ENCODE results near the gene SCG5.
"Not testable (repeated sequence)": the region's sequence is repeated elsewhere in the genome, so short reads cannot be mapped to it uniquely, and the experiment has no call there.

Gene SCG5, protein sequence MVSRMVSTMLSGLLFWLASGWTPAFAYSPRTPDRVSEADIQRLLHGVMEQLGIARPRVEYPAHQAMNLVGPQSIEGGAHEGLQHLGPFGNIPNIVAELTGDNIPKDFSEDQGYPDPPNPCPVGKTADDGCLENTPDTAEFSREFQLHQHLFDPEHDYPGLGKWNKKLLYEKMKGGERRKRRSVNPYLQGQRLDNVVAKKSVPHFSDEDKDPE

GRCh38 chr15:32641517-32642059, at the start of gene SCG5:
Gene SCG5, plus strand, starts transcription at chr15:32641710. Its CDS starts 1,883 bp downstream, at chr15:32643593.
- DNase-seq: peak; percentile 83

- not testable (repeated sequence) for DNase-seq
These were observed 48.4 kb upstream of the SCG5 start, which contains the start of gene GOLGA8N for GRCh38 chr15:32593151-32593550. Gene GOLGA8N, plus strand, starts transcription at chr15:32593456.

DNA sequence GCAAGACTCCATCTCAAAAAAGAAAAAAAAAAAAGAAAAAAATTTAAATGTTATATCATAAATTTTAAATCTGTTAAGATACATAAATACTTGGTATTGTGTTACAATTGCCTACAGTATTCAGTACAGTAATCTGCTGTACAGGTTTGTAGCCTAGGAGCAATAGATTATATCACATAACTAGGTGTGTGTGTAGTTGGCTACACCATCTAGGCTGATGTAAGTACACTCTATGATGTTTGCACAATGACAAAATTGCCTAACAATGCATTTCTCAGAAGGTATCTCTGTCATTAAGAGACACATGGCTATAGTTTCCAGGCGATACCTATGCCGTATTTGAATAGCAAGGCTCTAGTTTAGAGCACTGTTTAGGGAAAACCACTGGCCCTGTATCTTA, 32.0 kb upstream of the SCG5 start:
- not testable (repeated sequence) for DNase-seq

GRCh38 chr15:32610719-32611118, 30.8 kb upstream of the SCG5 start:
- not testable (repeated sequence) for DNase-seq

DNA sequence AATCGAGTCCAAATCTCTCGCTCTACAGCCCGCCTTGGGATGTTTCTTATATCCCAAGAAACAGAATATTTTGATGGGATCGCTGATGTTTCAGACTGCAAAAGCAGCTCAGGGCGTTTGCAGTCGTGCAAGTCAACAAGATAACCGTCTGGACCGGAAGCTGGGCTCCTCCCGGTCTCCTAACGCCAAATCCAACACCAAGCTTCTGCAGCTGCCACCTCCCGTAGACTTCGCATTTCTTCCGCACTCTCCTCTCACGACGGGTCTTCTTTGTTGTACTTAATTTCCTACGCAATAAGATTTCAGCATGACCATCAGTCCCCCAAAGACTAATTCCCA, 26.8 kb upstream of the SCG5 start:
- not testable (repeated sequence) for DNase-seq

- DNase-seq: not testable (repeated sequence)
These were observed 26.2 kb upstream of the SCG5 start, which contains the start of gene ARHGAP11A for GRCh38 chr15:32615051-32615870. Gene ARHGAP11A, plus strand, starts transcription at chr15:32615504. Its CDS starts 708 bp downstream, at chr15:32616212.

DNA sequence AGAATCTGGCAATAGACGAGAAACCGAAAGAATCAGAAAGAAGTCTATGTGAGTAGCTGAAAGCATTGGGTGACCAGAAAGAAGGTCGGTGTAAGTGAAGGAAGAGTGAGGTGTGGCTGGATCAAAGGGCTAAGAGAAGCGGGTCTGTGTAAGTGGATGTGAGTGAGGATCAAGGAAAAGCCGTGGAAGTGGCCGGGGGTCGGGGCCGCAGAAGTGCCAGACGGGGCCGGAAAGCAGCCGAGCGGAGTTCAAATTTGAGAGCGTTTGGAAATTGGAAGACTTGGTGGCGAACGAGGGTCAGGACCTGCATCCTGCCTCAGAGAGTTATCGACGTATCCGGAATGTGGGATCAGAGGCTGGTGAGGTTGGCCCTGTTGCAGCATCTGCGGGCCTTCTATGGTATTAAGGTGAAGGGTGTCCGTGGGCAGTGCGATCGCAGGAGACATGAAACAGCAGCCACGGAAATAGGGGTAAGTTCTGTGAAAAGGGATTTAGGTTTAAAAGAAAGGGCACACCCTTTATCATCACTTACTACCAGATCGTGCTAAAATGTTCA, 25.6 kb upstream of the SCG5 start:
- not testable (repeated sequence) for DNase-seq

- no peak for DNase-seq
These were observed 5.1 kb upstream of the SCG5 start for GRCh38 chr15:32636410-32636809.

DNA sequence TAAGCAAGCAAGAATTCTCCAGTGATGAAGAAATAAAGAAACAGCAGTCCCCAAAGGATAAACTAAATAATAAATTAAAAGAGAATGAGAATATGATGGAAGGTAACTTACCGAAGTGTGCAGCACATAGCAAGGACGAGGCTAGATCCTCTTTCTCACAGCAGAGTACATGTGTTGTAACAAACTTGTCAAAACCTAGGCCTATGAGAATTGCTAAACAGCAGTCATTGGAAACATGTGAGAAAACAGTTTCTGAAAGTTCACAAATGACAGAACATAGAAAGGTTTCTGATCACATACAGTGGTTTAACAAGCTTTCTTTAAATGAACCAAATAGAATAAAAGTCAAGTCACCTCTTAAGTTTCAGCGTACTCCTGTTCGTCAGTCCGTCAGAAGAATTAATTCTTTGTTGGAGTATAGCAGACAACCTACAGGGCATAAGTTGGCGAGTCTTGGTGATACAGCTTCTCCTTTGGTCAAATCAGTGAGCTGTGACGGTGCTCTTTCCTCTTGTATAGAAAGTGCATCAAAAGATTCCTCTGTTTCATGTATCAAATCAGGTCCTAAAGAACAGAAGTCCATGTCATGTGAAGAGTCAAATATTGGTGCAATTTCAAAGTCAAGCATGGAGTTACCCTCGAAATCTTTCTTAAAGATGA, 4.5 kb upstream of the SCG5 start:
- no peak for DNase-seq

- no peak for DNase-seq
These were observed 3.8 kb upstream of the SCG5 start for GRCh38 chr15:32637704-32638103.

DNA sequence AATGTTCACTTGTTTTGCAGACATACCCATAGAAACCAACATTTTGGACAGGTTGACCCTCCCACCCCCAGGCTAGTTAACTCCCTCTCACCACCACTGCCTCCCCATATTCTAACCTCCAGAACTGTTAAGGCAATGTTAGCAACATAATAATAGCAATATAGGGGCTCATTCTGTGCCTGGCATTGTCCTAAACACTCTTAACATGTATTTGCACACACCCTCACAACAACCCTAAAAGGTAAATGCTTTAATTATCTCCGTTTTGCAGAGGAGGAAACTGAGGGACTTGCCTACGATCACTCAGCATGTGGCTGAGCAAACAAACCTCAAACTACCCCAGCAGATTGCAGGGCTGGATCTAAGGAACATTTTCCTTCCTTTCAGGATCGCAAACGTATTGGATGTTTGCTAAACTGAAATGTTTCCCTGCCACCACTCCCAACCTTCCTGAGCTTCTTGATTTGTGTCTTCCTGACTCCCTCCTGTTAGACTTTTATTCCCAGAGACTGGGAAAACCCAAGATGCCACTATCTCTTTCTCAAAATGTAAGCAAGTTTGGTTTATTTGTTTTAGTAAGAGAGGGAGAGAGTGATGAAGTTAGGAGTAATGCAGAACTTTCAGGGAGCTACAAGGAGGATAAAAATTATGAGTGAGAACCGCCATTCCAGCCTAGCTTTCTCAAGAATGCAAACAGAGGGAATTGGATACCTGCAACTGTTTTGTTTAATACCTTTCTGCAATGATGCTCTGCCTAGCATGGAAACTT, 1.3 kb downstream of the SCG5 start:
- DNase-seq: no peak

- DNase-seq: no peak
These were observed 2.5 kb downstream of the SCG5 start for GRCh38 chr15:32643907-32644445.

DNA sequence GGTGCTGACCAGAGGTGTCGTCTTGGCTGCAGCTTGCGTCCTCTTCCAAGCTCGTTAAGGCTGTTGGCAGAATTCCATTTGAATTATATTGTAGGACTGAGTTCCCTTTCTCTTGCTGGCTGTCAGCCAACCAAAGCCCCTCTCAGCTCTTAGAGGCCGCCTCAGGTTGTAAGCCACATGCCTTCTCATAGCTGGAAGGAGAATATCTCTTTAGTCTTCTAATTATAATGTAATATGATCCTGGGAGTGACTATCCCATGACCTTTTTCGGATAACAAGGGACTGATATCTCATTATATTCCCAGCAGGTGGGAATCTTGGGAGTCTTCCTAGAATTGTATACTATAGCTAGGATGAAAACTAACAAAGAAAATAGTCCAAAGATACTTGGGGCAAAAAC, 4.8 kb downstream of the SCG5 start:
- no peak for DNase-seq

DNA sequence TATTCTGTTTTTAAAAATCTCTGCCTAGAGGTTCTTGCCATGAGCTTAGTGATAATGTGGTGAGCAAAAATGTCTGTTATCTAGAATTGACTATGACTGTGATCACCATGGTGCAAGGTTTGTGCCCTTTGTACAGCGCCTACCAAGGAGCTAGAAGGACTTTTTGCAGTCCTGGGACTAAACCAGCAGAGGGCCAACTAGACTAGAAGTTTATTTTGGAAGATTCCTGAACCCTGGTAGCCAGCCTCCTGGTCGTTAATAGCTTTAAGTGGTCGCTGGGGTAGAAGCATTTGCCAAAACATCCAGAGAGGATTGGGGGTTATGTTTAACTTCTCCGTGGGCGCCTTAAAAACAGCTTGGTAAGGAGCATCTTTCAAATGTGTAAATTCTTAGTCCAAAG, 7.8 kb downstream of the SCG5 start:
- DNase-seq: no peak

DNA sequence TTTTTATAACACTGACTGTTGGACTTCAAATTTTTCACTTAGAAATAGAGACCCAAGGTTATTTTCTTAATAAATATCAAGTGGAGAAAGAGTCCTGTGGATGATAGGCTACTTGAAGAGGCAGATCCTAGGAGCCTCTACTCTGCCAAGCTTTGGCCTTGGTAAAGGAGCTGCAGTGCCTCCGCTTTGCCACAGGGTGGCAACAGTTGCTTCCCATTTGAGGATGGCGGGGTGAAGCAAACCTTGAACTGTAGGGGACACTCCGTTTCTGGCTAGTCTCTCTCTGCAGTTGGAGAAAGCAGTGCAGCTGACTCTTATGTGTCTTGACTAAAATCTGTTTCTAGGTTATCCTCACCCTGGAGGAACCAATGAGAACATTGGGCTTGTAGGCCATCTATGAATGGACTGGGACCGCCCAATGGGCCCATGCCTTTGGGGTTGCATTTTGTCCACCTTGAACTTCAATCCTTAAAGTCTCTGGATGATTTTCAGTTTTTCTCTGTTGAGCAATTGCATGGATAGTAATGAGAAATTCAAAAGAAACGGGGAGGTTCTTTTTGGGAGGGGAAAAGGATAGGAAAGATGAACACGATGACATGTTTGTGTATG, 9.8 kb downstream of the SCG5 start:
- no peak for DNase-seq

DNA sequence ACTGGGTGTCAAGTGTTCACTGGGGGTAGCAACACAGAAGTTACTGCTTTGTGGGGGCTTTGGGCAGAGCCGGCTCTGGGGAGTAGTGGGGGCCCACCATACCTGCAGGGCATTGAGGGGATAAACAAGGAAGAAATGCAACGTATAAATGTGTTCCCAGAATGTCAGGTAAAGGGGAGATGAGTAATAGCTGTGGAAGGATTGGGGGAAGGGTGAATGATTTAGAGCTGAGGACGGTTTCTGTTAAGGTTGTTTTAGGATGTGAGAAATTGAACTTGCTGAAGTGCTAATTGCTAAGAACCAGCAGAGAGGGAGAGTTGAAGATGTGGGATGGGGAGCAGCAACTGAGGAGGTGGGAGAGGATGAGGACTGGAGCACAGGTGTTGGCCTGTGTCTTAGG, 10.7 kb downstream of the SCG5 start:
- DNase-seq: no peak

DNA sequence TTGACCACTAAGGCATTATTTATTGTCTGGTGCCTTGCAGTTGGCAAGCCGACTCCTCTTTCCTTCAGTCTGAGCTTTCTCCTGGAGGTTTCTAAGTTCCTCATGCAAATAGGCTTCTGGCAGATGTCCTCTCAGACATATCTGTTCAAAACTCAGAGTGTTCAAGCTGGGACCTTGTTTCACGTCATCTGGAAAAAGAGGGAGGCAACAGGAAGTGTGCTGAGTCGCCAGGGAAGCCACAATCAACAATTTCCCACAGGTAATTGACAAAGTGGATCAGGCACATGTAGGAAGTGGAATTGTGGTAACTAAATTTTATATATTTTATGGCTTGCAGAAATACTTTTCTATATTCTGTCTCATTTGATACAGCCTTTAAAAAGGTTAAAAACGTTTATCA, 14.6 kb downstream of the SCG5 start:
- DNase-seq: no peak

- no peak for DNase-seq
These were observed 15.0 kb downstream of the SCG5 start for GRCh38 chr15:32656496-32656895.

DNA sequence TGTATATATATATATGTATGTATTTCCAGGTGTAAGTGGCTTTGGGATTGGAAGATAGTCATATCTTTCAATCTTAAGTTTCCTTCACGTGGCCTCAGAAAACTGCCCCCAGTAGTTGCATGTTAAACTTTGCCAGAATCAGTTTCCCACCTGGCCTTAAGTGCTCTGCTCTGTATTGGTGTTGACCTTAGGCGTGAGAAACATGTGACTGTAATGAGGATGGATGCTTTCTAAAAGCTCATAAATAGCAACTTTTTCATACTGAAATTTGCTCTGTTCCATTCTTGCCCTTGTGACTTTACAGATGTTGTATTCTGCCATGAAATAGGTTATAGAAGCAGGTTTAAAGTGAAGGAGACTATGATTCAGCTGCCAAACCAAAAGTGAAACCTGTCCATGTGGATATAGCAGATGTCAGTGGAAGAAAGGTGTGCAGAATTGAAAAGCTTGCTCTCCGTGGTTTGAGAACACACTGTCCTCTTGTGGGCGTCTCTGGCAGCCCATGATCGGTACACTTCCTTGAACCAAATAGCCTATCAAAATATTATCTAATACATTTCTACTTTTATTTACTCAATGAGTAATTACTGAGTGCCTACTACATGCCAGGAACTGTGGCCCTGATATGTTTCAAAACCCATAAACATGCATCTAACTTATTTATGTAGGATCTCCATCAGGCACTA, 15.8 kb downstream of the SCG5 start:
- no peak for DNase-seq

DNA sequence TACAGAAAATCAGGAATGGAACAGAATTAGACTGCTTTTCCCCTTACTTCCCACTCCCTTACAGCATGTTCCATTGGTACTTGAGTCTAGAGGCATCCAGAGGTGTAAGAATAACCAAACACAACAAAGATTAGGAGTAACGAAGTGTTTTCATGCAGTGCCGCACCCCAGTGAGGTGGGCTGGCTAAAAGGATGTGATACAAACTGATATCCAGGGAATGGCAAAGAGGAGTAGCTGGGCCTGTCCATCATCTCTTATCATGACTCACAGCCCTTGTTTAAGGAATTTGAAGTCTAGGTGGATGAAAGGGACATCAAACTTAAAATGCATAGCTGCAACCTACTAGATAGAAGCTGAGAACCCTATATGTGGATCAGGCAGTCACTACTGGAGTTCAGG, 16.4 kb downstream of the SCG5 start:
- DNase-seq: no peak
